WTC11 (cell line): ENCODE results near the gene ADORA1. TPM values are rescaled to one million over a fixed set of nuclear protein-coding genes. Genes with fewer than 3 reads are reported as not detected.

ENCODE experiments used
- ATAC-seq: fragments of 200-7000 bp; cut with Tn5 transposase; 2 replicates; pipeline ENCODE4 v1.10.0; 2021; ENCODE audit warnings: mild to moderate bottlenecking, moderate library complexity
- CTCF ChIA-PET: fragments of 300-600 bp; sonication (Branson Sonifier 250); formaldehyde crosslinking; loops from one replicate; lab custom pipeline; 2021; ENCODE audit warnings: antibody characterized with exemption; lab: Charles Lee
- POLR2A ChIA-PET: fragments of 350-600 bp; sonication (Branson Sonifier 250); formaldehyde crosslinking; loops from one replicate; lab custom pipeline; 2021; ENCODE audit warnings: antibody characterized with exemption; lab: Charles Lee
- DNase-seq: peaks from one replicate; pipeline ENCODE4 v3.0.0; 2021; ENCODE audit warnings: low spot score
- H3K27ac Mint-ChIP-seq: 2 replicates; pipeline ENCODE4 v1.8.0; 2021; ENCODE audit warnings: mixed read lengths
- H3K27me3 Mint-ChIP-seq: 2 replicates; pipeline ENCODE4 v1.8.0; 2021; ENCODE audit warnings: low read depth, mild to moderate bottlenecking, moderate library complexity, mixed read lengths
- H3K36me3 Mint-ChIP-seq: 2 replicates; pipeline ENCODE4 v1.8.0; 2021; ENCODE audit warnings: mixed read lengths
- H3K4me1 Mint-ChIP-seq: 2 replicates; pipeline ENCODE4 v1.8.0; 2022; ENCODE audit warnings: mixed read lengths
- H3K4me3 Mint-ChIP-seq: 2 replicates; pipeline ENCODE4 v1.8.0; 2021; ENCODE audit warnings: mild to moderate bottlenecking, moderate library complexity, mixed read lengths
- H3K9me3 Mint-ChIP-seq: 2 replicates; pipeline ENCODE4 v1.8.0; 2021; ENCODE audit warnings: mixed read lengths
- ELF4 ChIP-seq: sonication (generic); formaldehyde crosslinking; IDR thresholded peaks from 2 replicates; pipeline ENCODE4 v1.8.1; 2022; ENCODE audit warnings: low read depth, mild to moderate bottlenecking, moderate library complexity, missing genetic modification reagents
- EMX1 ChIP-seq: fragments of 250-450 bp; sonication (Bioruptor Pico); IDR thresholded peaks from 2 replicates; pipeline ENCODE4 v1.8.0; 2021; ENCODE audit warnings: mild to moderate bottlenecking
- GABPB1 ChIP-seq: sonication (generic); formaldehyde crosslinking; IDR thresholded peaks from 2 replicates; pipeline ENCODE4 v1.8.1; 2023; ENCODE audit warnings: mild to moderate bottlenecking, missing genetic modification reagents
- NFYB ChIP-seq: sonication (generic); formaldehyde crosslinking; conservative IDR thresholded peaks from 2 replicates; pipeline ENCODE4 v1.8.0; 2022; ENCODE audit warnings: low read depth, missing genetic modification reagents
- NR3C1 ChIP-seq: sonication (generic); formaldehyde crosslinking; conservative IDR thresholded peaks from 2 replicates; pipeline ENCODE4 v1.8.1; 2023; ENCODE audit warnings: low read depth, mild to moderate bottlenecking, missing genetic modification reagents
- OVOL2 ChIP-seq: fragments of 250-450 bp; sonication (Bioruptor Pico); IDR thresholded peaks from 2 replicates; pipeline ENCODE4 v1.9.0; 2021; ENCODE audit warnings: mild to moderate bottlenecking, borderline replicate concordance
- ZBTB43 ChIP-seq: sonication (generic); formaldehyde crosslinking; IDR thresholded peaks from 2 replicates; pipeline ENCODE4 v1.8.1; 2023; ENCODE audit warnings: mild to moderate bottlenecking, missing genetic modification reagents
- ZNF425 ChIP-seq: fragments of 250-450 bp; sonication (Bioruptor Pico); conservative IDR thresholded peaks from 2 replicates; pipeline ENCODE4 v1.9.0; 2021; ENCODE audit warnings: mild to moderate bottlenecking
- ZNF671 ChIP-seq: fragments of 250-450 bp; sonication (Bioruptor Pico); IDR thresholded peaks from 2 replicates; pipeline ENCODE4 v1.8.0; 2021; ENCODE audit warnings: mild to moderate bottlenecking
- total RNA-seq: library from RNA; stranded (reverse); gene quantifications from 3 replicates; pipeline ENCODE4 v1.2.3, GENCODE V29; 2021
- TF ChIP-seq, protein P1 (sequence below): fragments of 250-450 bp; sonication (Bioruptor Pico); IDR thresholded peaks from 2 replicates; pipeline ENCODE4 v1.9.0; 2021; ENCODE audit warnings: mild to moderate bottlenecking, borderline replicate concordance
- TF ChIP-seq, protein P2 (sequence below): sonication (generic); formaldehyde crosslinking; IDR thresholded peaks from 2 replicates; pipeline ENCODE4 v1.8.1; 2023; ENCODE audit warnings: mild to moderate bottlenecking, missing genetic modification reagents
- TF ChIP-seq, protein P3 (sequence below): sonication (generic); formaldehyde crosslinking; IDR thresholded peaks from 2 replicates; pipeline ENCODE4 v1.8.1; 2022; ENCODE audit warnings: low read depth, mild to moderate bottlenecking, moderate library complexity, missing genetic modification reagents, borderline replicate concordance
- TF ChIP-seq, protein P4 (sequence below): sonication (generic); formaldehyde crosslinking; IDR thresholded peaks from 2 replicates; pipeline ENCODE4 v1.8.1; 2022; ENCODE audit warnings: mild to moderate bottlenecking, missing genetic modification reagents, moderate library complexity, borderline replicate concordance

ADORA1 gene
- total RNA-seq, 1 experiment from 2014 or later: 1.8 TPM

DNA sequence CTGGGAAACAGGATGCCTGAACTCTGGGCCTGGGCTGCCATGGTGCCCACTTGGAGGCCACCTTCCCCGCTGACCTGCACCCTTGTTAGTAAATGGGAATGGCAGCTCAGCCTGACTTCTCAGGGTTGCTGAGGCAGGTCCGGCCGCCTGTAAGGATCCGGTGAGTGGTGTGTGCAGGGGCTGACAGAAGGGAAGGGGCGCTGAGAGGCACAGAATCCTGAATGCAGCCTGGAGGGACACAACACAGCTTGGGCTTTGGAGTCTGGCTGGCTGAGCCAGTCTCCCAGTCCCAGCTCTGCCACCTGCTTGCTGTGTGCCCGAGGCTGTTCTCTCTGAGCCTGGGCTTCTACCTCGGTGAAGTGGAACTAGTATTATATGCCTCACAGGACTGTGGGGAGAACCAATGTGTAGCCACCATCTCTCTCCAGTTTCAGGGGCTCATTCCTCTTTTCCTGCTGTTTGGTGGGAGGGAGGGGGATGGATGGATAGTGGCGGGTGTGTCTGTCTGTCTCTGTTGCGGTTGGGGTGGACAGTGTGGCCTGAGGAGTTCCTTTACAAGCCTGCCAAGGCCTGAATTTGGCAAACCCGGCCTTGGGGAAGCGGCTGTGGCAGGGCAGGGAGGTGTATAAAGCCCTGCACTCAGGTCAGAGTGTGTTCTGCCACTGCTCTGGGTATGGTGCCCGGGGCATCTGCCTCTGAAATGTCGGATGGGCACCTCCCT, 18.0 kb downstream of the ADORA1 start:
- DNase-seq: no peak
- no peak for TF ChIP-seq ZNF425 (CRISPR knock-in tag)
- TF ChIP-seq, protein P1, sequence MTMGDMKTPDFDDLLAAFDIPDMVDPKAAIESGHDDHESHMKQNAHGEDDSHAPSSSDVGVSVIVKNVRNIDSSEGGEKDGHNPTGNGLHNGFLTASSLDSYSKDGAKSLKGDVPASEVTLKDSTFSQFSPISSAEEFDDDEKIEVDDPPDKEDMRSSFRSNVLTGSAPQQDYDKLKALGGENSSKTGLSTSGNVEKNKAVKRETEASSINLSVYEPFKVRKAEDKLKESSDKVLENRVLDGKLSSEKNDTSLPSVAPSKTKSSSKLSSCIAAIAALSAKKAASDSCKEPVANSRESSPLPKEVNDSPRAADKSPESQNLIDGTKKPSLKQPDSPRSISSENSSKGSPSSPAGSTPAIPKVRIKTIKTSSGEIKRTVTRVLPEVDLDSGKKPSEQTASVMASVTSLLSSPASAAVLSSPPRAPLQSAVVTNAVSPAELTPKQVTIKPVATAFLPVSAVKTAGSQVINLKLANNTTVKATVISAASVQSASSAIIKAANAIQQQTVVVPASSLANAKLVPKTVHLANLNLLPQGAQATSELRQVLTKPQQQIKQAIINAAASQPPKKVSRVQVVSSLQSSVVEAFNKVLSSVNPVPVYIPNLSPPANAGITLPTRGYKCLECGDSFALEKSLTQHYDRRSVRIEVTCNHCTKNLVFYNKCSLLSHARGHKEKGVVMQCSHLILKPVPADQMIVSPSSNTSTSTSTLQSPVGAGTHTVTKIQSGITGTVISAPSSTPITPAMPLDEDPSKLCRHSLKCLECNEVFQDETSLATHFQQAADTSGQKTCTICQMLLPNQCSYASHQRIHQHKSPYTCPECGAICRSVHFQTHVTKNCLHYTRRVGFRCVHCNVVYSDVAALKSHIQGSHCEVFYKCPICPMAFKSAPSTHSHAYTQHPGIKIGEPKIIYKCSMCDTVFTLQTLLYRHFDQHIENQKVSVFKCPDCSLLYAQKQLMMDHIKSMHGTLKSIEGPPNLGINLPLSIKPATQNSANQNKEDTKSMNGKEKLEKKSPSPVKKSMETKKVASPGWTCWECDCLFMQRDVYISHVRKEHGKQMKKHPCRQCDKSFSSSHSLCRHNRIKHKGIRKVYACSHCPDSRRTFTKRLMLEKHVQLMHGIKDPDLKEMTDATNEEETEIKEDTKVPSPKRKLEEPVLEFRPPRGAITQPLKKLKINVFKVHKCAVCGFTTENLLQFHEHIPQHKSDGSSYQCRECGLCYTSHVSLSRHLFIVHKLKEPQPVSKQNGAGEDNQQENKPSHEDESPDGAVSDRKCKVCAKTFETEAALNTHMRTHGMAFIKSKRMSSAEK: no peak
- TF ChIP-seq ZBTB43 (CRISPR knock-in tag): no peak
- TF ChIP-seq EMX1 (CRISPR knock-in tag): no peak
- no peak for TF ChIP-seq OVOL2
- TF ChIP-seq ZNF671 (CRISPR knock-in tag): no peak
- TF ChIP-seq, protein P2, sequence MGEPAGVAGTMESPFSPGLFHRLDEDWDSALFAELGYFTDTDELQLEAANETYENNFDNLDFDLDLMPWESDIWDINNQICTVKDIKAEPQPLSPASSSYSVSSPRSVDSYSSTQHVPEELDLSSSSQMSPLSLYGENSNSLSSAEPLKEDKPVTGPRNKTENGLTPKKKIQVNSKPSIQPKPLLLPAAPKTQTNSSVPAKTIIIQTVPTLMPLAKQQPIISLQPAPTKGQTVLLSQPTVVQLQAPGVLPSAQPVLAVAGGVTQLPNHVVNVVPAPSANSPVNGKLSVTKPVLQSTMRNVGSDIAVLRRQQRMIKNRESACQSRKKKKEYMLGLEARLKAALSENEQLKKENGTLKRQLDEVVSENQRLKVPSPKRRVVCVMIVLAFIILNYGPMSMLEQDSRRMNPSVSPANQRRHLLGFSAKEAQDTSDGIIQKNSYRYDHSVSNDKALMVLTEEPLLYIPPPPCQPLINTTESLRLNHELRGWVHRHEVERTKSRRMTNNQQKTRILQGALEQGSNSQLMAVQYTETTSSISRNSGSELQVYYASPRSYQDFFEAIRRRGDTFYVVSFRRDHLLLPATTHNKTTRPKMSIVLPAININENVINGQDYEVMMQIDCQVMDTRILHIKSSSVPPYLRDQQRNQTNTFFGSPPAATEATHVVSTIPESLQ: no peak
- TF ChIP-seq, protein P3, sequence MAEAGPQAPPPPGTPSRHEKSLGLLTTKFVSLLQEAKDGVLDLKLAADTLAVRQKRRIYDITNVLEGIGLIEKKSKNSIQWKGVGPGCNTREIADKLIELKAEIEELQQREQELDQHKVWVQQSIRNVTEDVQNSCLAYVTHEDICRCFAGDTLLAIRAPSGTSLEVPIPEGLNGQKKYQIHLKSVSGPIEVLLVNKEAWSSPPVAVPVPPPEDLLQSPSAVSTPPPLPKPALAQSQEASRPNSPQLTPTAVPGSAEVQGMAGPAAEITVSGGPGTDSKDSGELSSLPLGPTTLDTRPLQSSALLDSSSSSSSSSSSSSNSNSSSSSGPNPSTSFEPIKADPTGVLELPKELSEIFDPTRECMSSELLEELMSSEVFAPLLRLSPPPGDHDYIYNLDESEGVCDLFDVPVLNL: no peak
- no peak for TF ChIP-seq ELF4
- Mint-ChIP-seq H3K4me3 (no peak overlapping the region), H3K36me3 (peaks cover 4% of the 10 kb centered on the region), H3K9me3 (peaks cover 8% of the 10 kb centered on the region), H3K27ac (no peak overlapping the region), H3K4me1 (peaks cover 62% of the 10 kb centered on the region), H3K27me3 (no peaks in the 10 kb centered on the region; the same call in 1 of the 2 replicates)
- ChIA-PET CTCF (interaction anchor here (1.2 to 12.2 kb wide), 6 partner anchors 16 to 110 kb away, joined by 3 to 184 read pairs (median 6); partner anchors contain the start of gene ADORA1), POLR2A (no interaction called here)
- ATAC-seq: no peak

GRCh38 chr1:203146042-203146369, 18.5 kb downstream of the ADORA1 start:
- Mint-ChIP-seq H3K4me1 (peaks cover 67% of the 10 kb centered on the region), H3K9me3 (peaks cover 8% of the 10 kb centered on the region), H3K27me3 (no peaks in the 10 kb centered on the region; the same call in 1 of the 2 replicates), H3K27ac (no peak overlapping the region), H3K36me3 (peaks cover 4% of the 10 kb centered on the region), H3K4me3 (no peak overlapping the region)
- DNase-seq (no peak), ATAC-seq (no peak)
- TF ChIP-seq NFYB (no peak), OVOL2 (no peak), NR3C1 (no peak), GABPB1 (no peak)
- TF ChIP-seq, protein P2: no peak
- TF ChIP-seq, protein P4, sequence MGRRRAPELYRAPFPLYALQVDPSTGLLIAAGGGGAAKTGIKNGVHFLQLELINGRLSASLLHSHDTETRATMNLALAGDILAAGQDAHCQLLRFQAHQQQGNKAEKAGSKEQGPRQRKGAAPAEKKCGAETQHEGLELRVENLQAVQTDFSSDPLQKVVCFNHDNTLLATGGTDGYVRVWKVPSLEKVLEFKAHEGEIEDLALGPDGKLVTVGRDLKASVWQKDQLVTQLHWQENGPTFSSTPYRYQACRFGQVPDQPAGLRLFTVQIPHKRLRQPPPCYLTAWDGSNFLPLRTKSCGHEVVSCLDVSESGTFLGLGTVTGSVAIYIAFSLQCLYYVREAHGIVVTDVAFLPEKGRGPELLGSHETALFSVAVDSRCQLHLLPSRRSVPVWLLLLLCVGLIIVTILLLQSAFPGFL (CRISPR knock-in tag): no peak
- POLR2A ChIA-PET: no interaction called here
- CTCF ChIA-PET: interaction anchor here (1.2 to 12.2 kb wide), 6 partner anchors 16 to 106 kb away, joined by 3 to 184 read pairs (median 28); partner anchors contain the start of gene ADORA1
